ENCODE data around the gene CBY2.
"Not testable (repeated sequence)": the region's sequence is repeated elsewhere in the genome, so short reads cannot be mapped to it uniquely, and the experiment has no call there.

Gene CBY2

GRCh38 chr13:45702088-45702487, at the start of gene CBY2:
Gene CBY2, plus strand, starts transcription at chr13:45702320. Its CDS starts 71 bp downstream, at chr13:45702391.
- no peak for DNase-seq

- DNase-seq, result no peak
Observed at GRCh38 chr13:45654633-45655349, 47.3 kb upstream of the CBY2 start.

GRCh38 chr13:45658586-45659235, 43.4 kb upstream of the CBY2 start:
- DNase-seq, result no peak

- DNase-seq, result no peak
Observed at GRCh38 chr13:45659536-45659935, 42.6 kb upstream of the CBY2 start.

- not testable (repeated sequence) for DNase-seq
Observed at GRCh38 chr13:45660458-45660857, 41.7 kb upstream of the CBY2 start.

GRCh38 chr13:45662162-45662561, 40.0 kb upstream of the CBY2 start:
- no peak for DNase-seq

- not testable (repeated sequence) for DNase-seq
Observed at GRCh38 chr13:45662903-45663302, 39.2 kb upstream of the CBY2 start.

GRCh38 chr13:45669626-45670025, 32.5 kb upstream of the CBY2 start:
- DNase-seq, result not testable (repeated sequence)

- no peak for DNase-seq
Observed at GRCh38 chr13:45670189-45670885, 31.8 kb upstream of the CBY2 start.

- no peak for DNase-seq
Observed at GRCh38 chr13:45674908-45675307, 27.2 kb upstream of the CBY2 start.

- no peak for DNase-seq
Observed at GRCh38 chr13:45678282-45678681, 23.8 kb upstream of the CBY2 start.

GRCh38 chr13:45681113-45681512, 21.0 kb upstream of the CBY2 start:
- no peak for DNase-seq

- DNase-seq, result no peak
Observed at GRCh38 chr13:45682494-45683008, 19.6 kb upstream of the CBY2 start.

- DNase-seq, result no peak
Observed at GRCh38 chr13:45683701-45684100, 18.4 kb upstream of the CBY2 start.

- DNase-seq, result no peak
Observed at GRCh38 chr13:45688577-45688976, 13.5 kb upstream of the CBY2 start.

- DNase-seq, result no peak
Observed at GRCh38 chr13:45690636-45691035, 11.5 kb upstream of the CBY2 start.

- no peak for DNase-seq
Observed at GRCh38 chr13:45691251-45691650, 10.9 kb upstream of the CBY2 start.

GRCh38 chr13:45691667-45692066, 10.5 kb upstream of the CBY2 start:
- DNase-seq, result no peak

- DNase-seq, result peak; percentile 81
Observed at GRCh38 chr13:45695198-45695730, 6.9 kb upstream of the CBY2 start.

- peak; percentile 23 for DNase-seq
Observed at GRCh38 chr13:45696610-45697226, 5.4 kb upstream of the CBY2 start.

- peak; percentile 74 for DNase-seq
Observed at GRCh38 chr13:45700971-45701900, 884 bp upstream of the CBY2 start.

GRCh38 chr13:45702869-45703391, 810 bp downstream of the CBY2 start:
- DNase-seq, result no peak

Data from activated CD4-positive, alpha-beta T cell treated with anti-CD3 and anti-CD28 coated beads, Interleukin-2, Interleukin-6, amounts not matched to agents 100 ng/mL and 50 ng/mL, durations not matched to agents 16 hours and 8 hours (primary cell).